ENCODE results near the gene LRRC1. TPM values are rescaled to one million over a fixed set of nuclear protein-coding genes. Genes with fewer than 3 reads are reported as not detected.

LRRC1 gene
- total and polyA plus RNA-seq, 10 of the 15 experiments (the other 5 are each of a cell fraction or from before 2014, with no cell fraction given), result 0.35 to 9.3 (median 0.63) TPM

- TF ChIP-seq RELB (IDR thresholded peaks at IDR 0.05; ENCODE audit: low read depth) (0 out of 2 replicates have a peak, but pooled peaks have one; percentile 28), MEF2B (IDR thresholded peaks at IDR 0.05; ENCODE audit: partially characterized antibody, poor library complexity, severe bottlenecking) (peak; percentile 26), EED (IDR thresholded peaks at IDR 0.05; ENCODE audit: low read depth) (no peak)
These were observed 16.3 kb downstream of the LRRC1 start (continued) for GRCh38 chr6:53811082-53811481.

GRCh38 chr6:53811746-53812145 is 16.9 kb downstream of the LRRC1 start:
- H2AFZ ChIP-seq (ENCODE audit: control insufficient read depth, low read depth, low read length), result no peak overlapping the region

More at GRCh38 chr6:53811746-53812145, 16.9 kb downstream of the LRRC1 start:
- no peaks in the 10 kb centered on the region for H3K79me2 ChIP-seq (ENCODE audit: control insufficient read depth, insufficient read depth, low read length)
- no peaks in the 10 kb centered on the region for H3K9me3 ChIP-seq (replicated peaks; ENCODE audit: control insufficient read depth, insufficient read depth, low read length)
- intact Hi-C loops (cut with micrococcal nuclease; ENCODE audit: unreplicated experiment), result no loop called here
- H3K36me3 ChIP-seq (ENCODE audit: control insufficient read depth in 2 of 2, insufficient read depth in 2 of 2, low read length in 1 of 2), result no peaks in the 10 kb centered on the region
- H3K4me3 ChIP-seq, result no peak overlapping the region
- H3K9ac ChIP-seq (ENCODE audit: control insufficient read depth, insufficient read depth, low read length), result no peak overlapping the region
- BruUV-seq (replicated peaks), result no TSS peak
- no peaks in the 10 kb centered on the region; the same call in 1 of the 2 replicates for H3K4me1 ChIP-seq (ENCODE audit: control insufficient read depth, insufficient read depth, low read length)
- ChIA-PET POLR2A (interaction anchor here (1.2 kb wide), 1 partner anchor 8 kb away, joined by 3 read pairs; no protein-coding TSS in a partner anchor), RAD21 (ENCODE audit: unreplicated experiment) (no interaction called here), SMC1A (ENCODE audit: uncharacterized antibody, unreplicated experiment) (interaction anchor here (0.8 to 1.8 kb wide), 6 partner anchors 10 to 144 kb away, joined by 3 to 7 read pairs (median 3); no protein-coding TSS in a partner anchor), CTCF (interaction anchor here (0.9 to 1.5 kb wide), 4 partner anchors 17 to 86 kb away, joined by 3 read pairs; partner anchors contain the start of gene LRRC1)
- ATAC-seq (peak; percentile 4), FAIRE-seq (no peak), DNase-seq (ENCODE audit: low read depth, low spot score) (no peak)
- in situ Hi-C loops (cut with MboI), result no loop called here
- H3K4me2 ChIP-seq (ENCODE audit: control insufficient read depth, insufficient read depth), result no peak overlapping the region
- H4K20me1 ChIP-seq (ENCODE audit: control insufficient read depth, insufficient read depth), result no peaks in the 10 kb centered on the region
- WGBS (ENCODE audit: insufficient coverage, insufficient replicate concordance, low lambda C conversion rate, missing lambda C conversion rate), result 42% methylated on average over 5 of the region's 5 CpGs
- no peaks in the 10 kb centered on the region for H3K27me3 ChIP-seq (replicated peaks in 1 of 2; ENCODE audit: control insufficient read depth in 2 of 2, insufficient read depth in 2 of 2, low read length in 1 of 2)
- no peak overlapping the region for H3K27ac ChIP-seq (ENCODE audit: control insufficient read depth, insufficient read depth)
- no peak for TF ChIP-seq EED (IDR thresholded peaks at IDR 0.05; ENCODE audit: low read depth)
- no peak for TF ChIP-seq HDAC6 (IDR thresholded peaks at IDR 0.05; ENCODE audit: unreplicated experiment)

All from GM12878 (cell line).